GM20000 (cell line): Measurements from ENCODE around the gene SHCBP1L.

Experiments
- DNase-seq: peaks from one replicate; pipeline ENCODE4 v3.0.0; 2012; ENCODE audit warnings: low spot score
- CTCF ChIP-seq: IDR thresholded peaks from 2 replicates; pipeline ENCODE4 v1.5.1; 2012; ENCODE audit warnings: mild to moderate bottlenecking, control low read depth; ENCODE audit errors: extremely low read depth, missing control alignments

Gene SHCBP1L

DNA sequence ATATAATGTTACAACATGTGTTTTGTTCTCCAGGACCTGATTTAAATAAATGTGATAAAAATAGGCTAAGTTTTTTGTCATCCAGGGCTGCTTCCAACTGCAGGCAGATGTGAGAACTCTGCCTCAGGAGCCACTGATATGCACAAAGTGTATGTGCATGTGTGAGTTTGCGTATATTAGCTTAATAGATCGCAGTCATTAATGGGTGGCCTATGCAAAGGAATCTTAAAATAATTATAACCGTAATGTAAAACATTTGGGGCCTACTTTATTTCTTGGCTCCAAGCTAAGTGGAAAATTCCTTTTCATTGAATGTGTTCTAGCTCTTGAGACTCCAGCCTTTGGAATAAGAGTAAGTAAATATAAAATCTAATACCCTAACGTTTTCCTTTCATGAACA is 97.1 kb downstream of the SHCBP1L start:
- no peak for DNase-seq
- no peak for TF ChIP-seq CTCF

DNA sequence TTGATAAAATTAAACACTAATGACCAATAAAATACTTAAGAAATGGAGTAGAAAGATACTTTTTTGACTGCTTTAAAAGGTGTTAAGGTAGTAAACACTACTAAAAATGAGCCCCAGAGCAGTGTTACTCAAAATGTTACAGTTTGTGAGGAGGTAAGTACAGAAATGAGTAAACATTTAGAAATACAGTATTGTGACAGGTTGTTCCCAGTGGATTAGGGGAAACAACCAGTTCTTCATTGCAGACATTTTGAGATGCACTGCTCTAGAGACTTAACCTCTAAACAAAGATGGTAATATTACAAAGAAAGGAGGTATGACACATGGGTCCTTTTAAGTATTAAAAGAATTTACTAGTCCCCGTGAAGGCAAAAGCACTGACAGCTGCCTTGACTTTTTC is 101.1 kb downstream of the SHCBP1L start:
- no peak for DNase-seq
- no peak for TF ChIP-seq CTCF

DNA sequence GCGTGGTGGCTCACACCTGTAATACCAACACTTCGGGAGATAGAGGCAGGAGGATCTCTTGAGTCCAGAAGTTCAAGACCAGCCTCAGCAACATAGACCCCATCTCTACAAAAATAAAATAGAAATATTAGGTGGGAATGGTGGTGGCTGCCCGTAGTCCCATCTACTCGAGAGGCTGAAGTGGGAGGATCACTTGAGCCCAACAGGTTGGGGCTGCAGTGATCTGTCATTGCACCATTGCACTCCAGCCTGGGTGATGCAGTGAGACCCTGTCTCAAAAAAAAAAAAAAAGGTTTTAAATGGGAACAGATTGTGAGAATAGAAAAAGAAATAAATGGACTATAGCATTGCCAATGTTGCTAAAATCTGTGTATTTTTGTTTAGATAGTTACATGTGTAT is 102.6 kb downstream of the SHCBP1L start:
- no peak for DNase-seq

More for the DNA sequence above, 102.6 kb downstream of the SHCBP1L start:
- TF ChIP-seq CTCF = no peak
